HG03575 (cell line): ENCODE results near the gene EGLN3.

Experiments used
- ATAC-seq: cut with Tn5 transposase; IDR thresholded peaks from one replicate; pipeline ENCODE4 v1.9.1; 2021; ENCODE audit not compliant: unreplicated experiment, insufficient number of reproducible peaks, low FRiP score; ENCODE audit errors: extremely low read depth

Gene EGLN3

GRCh38 chr14:33897878-33898535 lies 52.9 kb downstream of the EGLN3 start:
- ATAC-seq, result no peak

GRCh38 chr14:33897382-33897781 lies 53.5 kb downstream of the EGLN3 start:
- no peak for ATAC-seq

DNA sequence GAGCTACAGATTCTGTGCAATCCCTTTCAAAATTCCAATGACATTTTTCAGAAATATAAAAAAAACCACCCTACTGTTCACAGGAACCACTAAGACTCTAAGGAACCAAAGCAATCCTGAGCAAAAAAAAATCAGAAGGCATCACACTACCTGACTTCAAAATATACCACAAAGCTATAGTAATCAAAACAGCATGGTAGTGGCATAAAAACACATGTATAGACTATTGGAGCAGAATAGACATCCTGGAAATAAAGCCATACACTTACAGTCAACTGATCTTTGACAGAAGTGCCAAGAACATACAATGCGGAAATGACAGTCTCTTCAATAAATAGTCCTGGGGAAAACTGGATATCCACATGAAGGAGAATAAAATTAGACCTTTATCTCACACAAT lies 56.5 kb downstream of the EGLN3 start:
- ATAC-seq, result no peak

- no peak for ATAC-seq
These were observed 59.2 kb downstream of the EGLN3 start for GRCh38 chr14:33891700-33892099.

- no peak for ATAC-seq
These were observed 66.0 kb downstream of the EGLN3 start for GRCh38 chr14:33884916-33885315.

- no peak for ATAC-seq
These were observed 70.5 kb downstream of the EGLN3 start for GRCh38 chr14:33880330-33880729.

DNA sequence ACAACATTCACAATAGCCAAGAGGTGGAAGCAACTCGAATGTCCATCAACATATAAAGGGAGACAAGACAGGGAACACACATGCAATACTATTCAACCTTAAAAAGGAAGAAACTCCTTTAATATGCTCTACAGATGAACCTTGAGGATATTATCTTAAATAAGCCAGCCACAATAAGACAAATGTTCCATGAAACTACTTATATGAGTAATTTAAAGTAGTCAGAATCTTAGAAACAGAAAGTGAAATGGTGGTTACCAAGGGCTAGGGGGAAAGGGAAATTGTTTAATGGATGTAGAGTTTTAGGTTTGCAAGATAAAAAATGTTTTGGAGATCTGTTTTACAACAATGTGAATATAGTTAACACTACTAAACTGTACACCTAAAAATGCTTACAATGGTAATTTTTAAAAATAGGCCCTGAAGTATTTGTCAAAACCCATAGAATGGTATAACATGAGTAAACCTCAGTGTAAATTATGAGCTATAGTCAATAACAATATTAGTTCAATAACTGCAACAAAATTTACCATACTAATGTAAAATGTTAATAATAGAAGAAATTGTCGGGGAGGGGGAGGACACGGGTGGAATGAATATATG lies 71.1 kb downstream of the EGLN3 start:
- no peak for ATAC-seq

DNA sequence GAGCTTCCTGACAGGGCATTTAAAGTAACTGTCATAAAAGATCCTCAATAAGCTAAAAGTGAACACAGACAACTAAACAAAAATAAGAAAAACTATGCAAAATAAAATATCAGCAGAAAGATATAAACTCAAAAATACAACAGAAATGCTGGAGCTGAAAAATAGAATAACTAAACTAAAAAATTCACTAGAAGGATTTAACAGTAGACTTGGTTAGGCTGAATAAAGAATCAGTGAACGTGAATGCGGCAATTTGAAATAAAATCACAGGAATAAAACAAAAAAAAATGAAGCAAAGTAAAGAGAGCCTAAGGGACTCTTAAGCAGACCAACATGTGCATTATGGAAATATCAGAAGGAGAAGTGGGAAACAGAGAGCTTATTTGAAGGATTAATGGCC lies 74.6 kb downstream of the EGLN3 start:
- no peak for ATAC-seq
